ENCODE measurements around the gene PAK4.
A peak's percentile ranks its signal among the peaks of the same experiment; 100 is the strongest.

Gene PAK4

DNA sequence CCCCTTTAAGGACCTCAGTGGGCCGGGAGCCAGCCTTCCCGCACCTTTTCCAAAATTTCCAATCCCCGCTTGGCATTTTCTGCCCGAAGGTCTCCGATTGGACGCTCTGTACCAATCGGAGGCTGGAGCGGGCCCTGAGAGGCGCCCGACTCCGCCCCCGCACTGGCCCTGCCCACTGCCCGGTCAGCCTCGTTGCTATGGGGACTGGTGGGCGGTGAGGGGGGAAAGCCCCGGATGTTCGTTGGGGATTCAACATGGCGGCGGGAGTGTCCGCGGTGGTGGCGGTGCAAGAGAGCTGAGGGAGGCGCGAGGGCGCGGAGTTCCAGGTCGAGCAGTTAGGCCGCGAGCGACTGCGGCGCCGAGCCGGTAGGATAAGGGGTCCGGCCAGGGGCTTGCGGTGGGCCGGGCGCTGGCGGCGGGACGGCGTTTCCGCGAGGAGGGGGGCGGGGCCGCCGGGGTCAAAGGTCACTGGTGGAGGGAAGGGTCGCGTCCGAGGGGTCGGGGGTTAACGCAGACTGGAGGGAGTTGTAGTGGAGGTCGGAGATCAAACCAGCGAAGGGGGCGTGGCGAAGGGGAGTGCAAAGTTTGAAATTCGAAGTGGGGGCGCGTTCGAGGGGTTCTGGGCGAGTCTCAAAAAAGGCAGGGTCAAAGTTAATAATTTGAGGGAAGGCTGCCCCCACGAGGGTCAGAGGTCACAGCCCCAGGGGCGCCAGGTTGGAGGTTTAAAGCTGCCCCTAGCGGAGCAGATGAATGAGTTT is at the start of gene PAK4:
PAK4 (plus strand) TSS at position 233 of the 758 bp plus-strand sequence. CDS start 43,768 bp downstream, outside the sequence.
- peak within 1 kb of the TSS; percentile 85 for H3K4me3 ChIP-seq (ENCODE audit: low read depth, low read length)

DNA sequence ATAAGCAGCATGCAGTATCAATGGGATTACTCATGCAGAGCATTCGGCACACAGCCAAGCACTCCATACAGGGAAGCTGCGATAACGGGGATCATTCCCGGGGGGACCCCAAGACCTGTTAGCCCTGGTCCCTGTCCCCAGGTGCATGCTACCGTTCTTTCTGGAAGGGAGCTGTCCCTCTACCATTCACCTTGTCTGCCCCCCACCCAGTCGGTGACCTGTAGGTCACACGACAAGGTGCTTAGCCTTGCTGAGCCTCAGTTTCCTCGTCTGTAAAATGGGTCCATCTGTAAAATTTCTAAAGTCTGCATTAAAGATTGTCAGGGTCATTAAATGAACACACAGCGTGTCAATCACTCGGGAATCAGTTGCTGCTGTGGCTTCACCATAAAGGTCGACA is 48.3 kb upstream of the PAK4 start:
- no peak for DNase-seq (ENCODE audit: low read depth)
- TF ChIP-seq CTCF (IDR thresholded peaks at IDR 0.05; ENCODE audit: insufficient read depth, low read depth, low read length, missing control alignments): no peak
- H3K4me3 ChIP-seq (ENCODE audit: low read depth, low read length): no peak overlapping the region

More for the DNA sequence above, at the start of gene PAK4:
- no peak for TF ChIP-seq CTCF (IDR thresholded peaks at IDR 0.05; ENCODE audit: insufficient read depth, low read depth, low read length, missing control alignments)
- DNase-seq (ENCODE audit: low read depth): peak; percentile 98

GRCh38 chr19:39078436-39079200 is 47.0 kb upstream of the PAK4 start:
- no peak overlapping the region for H3K4me3 ChIP-seq (ENCODE audit: low read depth, low read length)
- no peak for DNase-seq (ENCODE audit: low read depth)
- TF ChIP-seq CTCF (IDR thresholded peaks at IDR 0.05; ENCODE audit: insufficient read depth, low read depth, low read length, missing control alignments): no peak

DNA sequence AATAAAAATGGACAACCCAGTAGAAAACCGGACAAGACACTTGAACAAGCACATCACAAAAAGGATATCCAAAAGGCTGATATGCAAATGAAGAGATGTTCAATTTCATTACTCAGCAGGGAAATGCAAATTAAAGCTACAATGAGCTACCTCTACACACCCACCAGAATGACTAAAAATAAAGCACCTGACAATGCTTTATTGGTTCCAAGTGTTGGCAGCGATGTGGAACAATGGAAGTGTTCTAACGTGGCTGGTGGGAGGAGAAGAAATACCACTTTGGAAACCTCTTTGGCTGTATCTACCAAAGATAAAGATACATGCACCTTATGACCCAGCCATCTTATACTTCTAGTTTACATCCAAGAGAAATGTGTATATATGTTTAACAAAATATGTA is 45.2 kb upstream of the PAK4 start:
- no peak for DNase-seq (ENCODE audit: low read depth)
- no peak for TF ChIP-seq CTCF (IDR thresholded peaks at IDR 0.05; ENCODE audit: insufficient read depth, low read depth, low read length, missing control alignments)
- no peak overlapping the region for H3K4me3 ChIP-seq (ENCODE audit: low read depth, low read length)

DNA sequence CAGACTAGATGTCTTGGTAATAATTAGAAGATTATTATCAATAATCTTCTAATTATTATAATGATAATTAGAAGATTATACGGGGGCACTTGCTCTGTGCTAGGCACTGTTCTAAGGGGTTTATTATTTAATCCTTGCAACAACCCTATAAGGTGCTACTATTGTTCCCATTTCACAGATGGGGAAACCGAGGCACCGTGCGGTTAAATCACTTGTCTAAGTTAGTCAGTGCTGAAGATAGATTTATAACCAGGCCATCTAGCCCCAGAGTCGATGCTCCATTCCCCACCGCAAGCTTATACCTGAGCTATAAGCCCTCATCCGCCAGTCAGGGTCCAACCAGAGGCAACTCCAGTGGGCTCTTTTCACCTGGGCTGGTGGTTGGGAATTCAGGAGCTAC is 43.4 kb upstream of the PAK4 start:
- no peak overlapping the region for H3K4me3 ChIP-seq (ENCODE audit: low read depth, low read length)
- no peak for DNase-seq (ENCODE audit: low read depth)
- TF ChIP-seq CTCF (IDR thresholded peaks at IDR 0.05; ENCODE audit: insufficient read depth, low read depth, low read length, missing control alignments): no peak

DNA sequence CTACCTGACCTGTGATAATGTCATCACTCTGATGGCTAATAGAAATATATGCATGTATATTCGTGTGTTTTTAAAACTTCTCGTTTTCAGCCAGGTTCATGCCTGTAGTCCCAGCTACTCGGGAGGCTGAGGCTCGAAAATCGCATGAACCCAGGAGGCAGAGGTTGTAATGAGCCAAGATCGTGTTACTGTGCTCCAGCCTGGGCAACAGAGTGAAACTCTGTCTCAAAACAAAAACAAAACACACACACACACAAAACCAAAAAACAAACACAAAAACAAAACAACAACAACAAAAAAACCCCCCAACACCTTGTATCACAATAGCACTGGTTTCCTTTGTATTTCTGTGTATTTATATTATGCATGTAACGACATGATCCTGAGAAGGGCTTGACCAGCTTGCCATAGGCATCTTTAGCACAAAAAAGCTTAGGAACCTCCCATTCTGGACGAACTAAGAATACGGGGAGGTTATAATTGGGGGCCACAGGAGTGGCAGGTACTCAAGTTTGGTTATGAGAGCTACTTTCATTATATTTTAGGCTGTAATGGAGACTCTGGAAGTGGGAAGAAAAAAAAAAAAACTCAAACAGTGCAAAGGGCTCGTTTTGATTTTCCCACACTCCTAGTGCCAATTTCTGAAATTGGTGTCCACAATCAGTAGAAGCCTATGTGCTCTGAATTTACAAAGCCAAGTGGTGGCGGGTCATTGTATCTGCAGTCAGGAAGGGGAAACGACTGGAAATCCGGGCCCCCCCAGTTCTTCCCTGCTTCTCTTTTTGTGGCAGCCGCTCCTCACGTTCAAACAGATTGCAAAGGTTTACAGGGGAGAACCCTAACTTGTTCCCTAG is 42.6 kb upstream of the PAK4 start:
- no peak for TF ChIP-seq CTCF (IDR thresholded peaks at IDR 0.05; ENCODE audit: insufficient read depth, low read depth, low read length, missing control alignments)
- no peak for DNase-seq (ENCODE audit: low read depth)
- no peak overlapping the region for H3K4me3 ChIP-seq (ENCODE audit: low read depth, low read length)

All from GM12865 (cell line).